ENCODE data around the gene GRAP.
"Not testable (repeated sequence)": the region's sequence is repeated elsewhere in the genome, so short reads cannot be mapped to it uniquely, and the experiment has no call there.

- TF ChIP-seq CTCF (conservative IDR thresholded peaks at IDR 0.05); ZFX (IDR thresholded peaks at IDR 0.05): not testable (repeated sequence)
These were observed 4.9 kb downstream of the GRAP start for GRCh38 chr17:19041871-19042270.
